Endothelial cell of umbilical vein (primary cell): ENCODE results near the gene SOD3. TPM values are rescaled to one million over a fixed set of nuclear protein-coding genes. Genes with fewer than 3 reads are reported as not detected.

Experiments used
- BruUV-seq: library from RNA; stranded (reverse); fragments of 400-500 nt; replicated peaks from 2 replicates; lab custom pipeline; 2021; lab: Mats Ljungman, UMichigan
- CTCF ChIA-PET: fragments of 300-600, 350-600 bp; sonication (Branson Sonifier 250); formaldehyde crosslinking; loops from one replicate; lab custom pipeline; 2021; ENCODE audit warnings: antibody characterized with exemption, inconsistent platforms; lab: Charles Lee
- POLR2A ChIA-PET: fragments of 300-600, 350-600 bp; sonication (Branson Sonifier 250); formaldehyde crosslinking; loops from one replicate; lab custom pipeline; 2021; ENCODE audit warnings: antibody characterized with exemption, inconsistent platforms; lab: Charles Lee
- DNase-seq: peaks from one replicate; pipeline ENCODE4 v3.0.0-alpha.2; 2011; ENCODE audit warnings: low read depth, low spot score
- FAIRE-seq: peaks from 2 replicates; lab custom pipeline; 2011; peaks lifted over from hg19 to GRCh38; lab: Jason Lieb, UNC
- H2AFZ ChIP-seq: 2 replicates; pipeline ENCODE4 v1.6.0; 2012; ENCODE audit warnings: low read depth, low read length, control low read depth, inconsistent platforms
- H3K27ac ChIP-seq: 2 replicates; pipeline ENCODE4 v1.5.1; 2011; ENCODE audit warnings: low read depth, mild to moderate bottlenecking, control low read depth, low read length, moderate library complexity; ENCODE audit not compliant: insufficient read depth
- H3K27me3 ChIP-seq, 2 experiments: 2 replicates each; pipeline versions ENCODE4 v1.6.0 to v1.6.1; 2011; ENCODE audit warnings: low read length in 2 of 2, mixed read lengths in 1 of 2; ENCODE audit not compliant: control insufficient read depth in 2 of 2, insufficient read depth in 2 of 2
- H3K36me3 ChIP-seq, 2 experiments: 2 replicates in 1 of 2; 3 replicates in 1 of 2; pipeline ENCODE4 v1.5.1; 2011; ENCODE audit warnings: low read length in 2 of 2, mild to moderate bottlenecking in 1 of 2, moderate library complexity in 1 of 2; ENCODE audit not compliant: control insufficient read depth in 2 of 2, insufficient read depth in 2 of 2; ENCODE audit errors: extremely low read depth in 1 of 2
- H3K4me1 ChIP-seq: 3 replicates; pipeline ENCODE4 v1.5.1; 2011; ENCODE audit warnings: mild to moderate bottlenecking, low read length; ENCODE audit not compliant: control insufficient read depth, insufficient read depth; ENCODE audit errors: extremely low read depth
- H3K4me2 ChIP-seq: 2 replicates; pipeline ENCODE4 v1.6.1; 2011; ENCODE audit warnings: low read length, control low read depth, mixed read lengths; ENCODE audit not compliant: insufficient read depth
- H3K4me3 ChIP-seq, 3 experiments: fragments of 200-600 bp in 1 of 3; sonication (generic), shearing (Covaris generic) in 1 of 3; replicated peaks in 1 of 3; 2 replicates each; pipeline ENCODE4 v1.5.1; 2011 to 2016; ENCODE audit warnings: control low read depth in 3 of 3, low read length in 3 of 3, mild to moderate bottlenecking in 2 of 3, inconsistent platforms in 1 of 3, low read depth in 1 of 3, moderate library complexity in 1 of 3; ENCODE audit not compliant: insufficient read depth in 1 of 3
- H3K79me2 ChIP-seq: 2 replicates; pipeline ENCODE4 v1.6.0; 2012; ENCODE audit warnings: low read length, inconsistent platforms; ENCODE audit not compliant: control insufficient read depth, insufficient read depth
- H3K9ac ChIP-seq: replicated peaks from 2 replicates; pipeline ENCODE3; 2011; ENCODE audit warnings: low read length, control low read depth; ENCODE audit not compliant: insufficient read depth; ENCODE audit errors: extremely low read depth
- H3K9me1 ChIP-seq: replicated peaks from 3 replicates; pipeline ENCODE4 v1.6.0; 2011; ENCODE audit warnings: mild to moderate bottlenecking, low read length; ENCODE audit not compliant: control insufficient read depth, insufficient read depth; ENCODE audit errors: extremely low read depth
- H3K9me3 ChIP-seq: replicated peaks from 2 replicates; pipeline ENCODE4 v1.5.1; 2012; ENCODE audit warnings: low read length, inconsistent platforms; ENCODE audit not compliant: control insufficient read depth, insufficient read depth
- H4K20me1 ChIP-seq: replicated peaks from 2 replicates; pipeline ENCODE3; 2011; ENCODE audit warnings: mild to moderate bottlenecking, low read length; ENCODE audit not compliant: control insufficient read depth, insufficient read depth; ENCODE audit errors: extremely low read depth
- EZH2 ChIP-seq: IDR thresholded peaks from 2 replicates; pipeline ENCODE4 v1.6.1; 2012; ENCODE audit warnings: borderline replicate concordance, low read depth, mild to moderate bottlenecking, moderate library complexity, low read length, inconsistent platforms; ENCODE audit not compliant: severe bottlenecking
- FOS ChIP-seq: IDR thresholded peaks from 2 replicates; pipeline ENCODE4 v1.6.1; 2011; ENCODE audit warnings: mild to moderate bottlenecking, low read length, moderate library complexity, borderline replicate concordance; ENCODE audit not compliant: insufficient read depth
- GATA2 ChIP-seq: IDR thresholded peaks from 2 replicates; pipeline ENCODE4 v1.7.0; 2011; ENCODE audit warnings: low read depth, mild to moderate bottlenecking, moderate library complexity, mixed read lengths, low read length; ENCODE audit not compliant: insufficient read length, insufficient read depth
- JUN ChIP-seq: IDR thresholded peaks from 2 replicates; pipeline ENCODE4 v1.6.1; 2011; ENCODE audit warnings: borderline replicate concordance, low read depth; ENCODE audit not compliant: insufficient read length, insufficient read depth
- MYC ChIP-seq: IDR thresholded peaks from one replicate; pipeline ENCODE4 v1.6.1; 2011; ENCODE audit warnings: mild to moderate bottlenecking, low read depth, low read length
- POLR2A ChIP-seq: IDR thresholded peaks from 2 replicates; pipeline ENCODE4 v1.6.1; 2012; ENCODE audit warnings: low read depth, mild to moderate bottlenecking, control low read depth, low read length
- POLR2AphosphoS5 ChIP-seq: IDR thresholded peaks from 2 replicates; pipeline ENCODE4 v1.6.1; 2012; ENCODE audit warnings: low read depth, mild to moderate bottlenecking, control low read depth, low read length, moderate library complexity; ENCODE audit not compliant: insufficient read depth
- dilution Hi-C: fragments of 300-500 bp; cut with MboI; formaldehyde crosslinking; loops from one replicate; pipeline ENCODE4 v1.15.0; 2019; ENCODE audit warnings: low sequenced_read_pairs; ENCODE audit not compliant: extremely low pct_ligation_motif_present
- intact Hi-C: fragments of 100-400 bp; cut with micrococcal nuclease; formaldehyde crosslinking; loops from one replicate; pipeline ENCODE4 v1.10.0; 2022
- polyA plus RNA-seq, 4 experiments: library from polyadenylated mRNA; depleted of rRNA in 3 of 4; stranded (reverse) in 3 of 4; unstranded in 1 of 4; fragments of >200 nt; gene quantifications; 2 replicates each; pipeline versions ENCODE4 v1.2.1 to v1.2.3, GENCODE V29; 2011 to 2012; ENCODE audit warnings: missing spikeins in 1 of 4
- total RNA-seq: library from RNA; stranded (reverse); gene quantifications from 2 replicates; pipeline ENCODE4 v1.2.3, GENCODE V29; 2021
- TF ChIP-seq, protein P1 (sequence below), 2 donors: IDR thresholded peaks; 1 replicate in 1 of 2; 2 replicates in 1 of 2; pipeline ENCODE4 v1.5.1; 2011; ENCODE audit warnings: low read length in 2 of 2, mild to moderate bottlenecking in 2 of 2, moderate library complexity in 2 of 2, control low read depth in 1 of 2, inconsistent platforms in 1 of 2, low read depth in 1 of 2; ENCODE audit not compliant: insufficient read depth in 1 of 2; ENCODE audit errors: extremely low read depth in 1 of 2
- TF ChIP-seq, protein P2 (sequence below): IDR thresholded peaks from 2 replicates; pipeline ENCODE4 v1.6.1; 2011; ENCODE audit not compliant: insufficient read depth, insufficient read length

SOD3 gene
- total and polyA plus RNA-seq, 2 donors (not counting 3 experiments of a cell fraction or from before 2014, with no cell fraction given): not detected

DNA sequence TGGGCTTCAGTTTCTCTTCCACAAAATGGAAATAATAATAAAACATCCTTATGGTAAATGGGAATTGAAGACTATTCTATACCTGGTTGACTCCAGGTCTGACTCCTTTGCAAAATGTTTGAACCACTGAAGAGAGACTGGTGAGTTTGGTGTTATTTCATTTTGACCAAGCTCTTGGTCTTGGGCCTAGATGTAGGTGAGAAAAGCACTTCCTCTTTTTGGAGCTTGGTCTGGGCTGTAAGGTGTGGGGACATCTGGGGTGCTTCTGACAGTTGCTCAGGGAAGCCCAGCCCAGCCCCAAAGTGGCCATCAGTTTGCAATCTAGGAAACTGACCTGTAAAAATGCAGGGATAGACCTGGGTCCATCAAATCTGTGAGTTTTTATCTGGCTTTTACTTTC is 26.8 kb upstream of the SOD3 start:
- no peaks in the 10 kb centered on the region for H3K36me3 ChIP-seq
- no peaks in the 10 kb centered on the region for H4K20me1 ChIP-seq
- no peaks in the 10 kb centered on the region for H3K9me1 ChIP-seq
- no peaks in the 10 kb centered on the region for H3K4me1 ChIP-seq
- ChIA-PET CTCF (interaction anchor here (0.7 kb wide), 1 partner anchor 25 kb away, joined by 3 read pairs; no protein-coding TSS in a partner anchor), POLR2A (no interaction called here)
- no peak overlapping the region for H3K27ac ChIP-seq
- TF ChIP-seq, protein P1, sequence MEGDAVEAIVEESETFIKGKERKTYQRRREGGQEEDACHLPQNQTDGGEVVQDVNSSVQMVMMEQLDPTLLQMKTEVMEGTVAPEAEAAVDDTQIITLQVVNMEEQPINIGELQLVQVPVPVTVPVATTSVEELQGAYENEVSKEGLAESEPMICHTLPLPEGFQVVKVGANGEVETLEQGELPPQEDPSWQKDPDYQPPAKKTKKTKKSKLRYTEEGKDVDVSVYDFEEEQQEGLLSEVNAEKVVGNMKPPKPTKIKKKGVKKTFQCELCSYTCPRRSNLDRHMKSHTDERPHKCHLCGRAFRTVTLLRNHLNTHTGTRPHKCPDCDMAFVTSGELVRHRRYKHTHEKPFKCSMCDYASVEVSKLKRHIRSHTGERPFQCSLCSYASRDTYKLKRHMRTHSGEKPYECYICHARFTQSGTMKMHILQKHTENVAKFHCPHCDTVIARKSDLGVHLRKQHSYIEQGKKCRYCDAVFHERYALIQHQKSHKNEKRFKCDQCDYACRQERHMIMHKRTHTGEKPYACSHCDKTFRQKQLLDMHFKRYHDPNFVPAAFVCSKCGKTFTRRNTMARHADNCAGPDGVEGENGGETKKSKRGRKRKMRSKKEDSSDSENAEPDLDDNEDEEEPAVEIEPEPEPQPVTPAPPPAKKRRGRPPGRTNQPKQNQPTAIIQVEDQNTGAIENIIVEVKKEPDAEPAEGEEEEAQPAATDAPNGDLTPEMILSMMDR (IDR thresholded peaks at IDR 0.05; ENCODE audit: extremely low read depth in 1 of 2, insufficient read depth in 1 of 2, low read depth in 1 of 2, low read length in 2 of 2): no peak
- no peak for TF ChIP-seq JUN
- TF ChIP-seq GATA2: no peak
- TF ChIP-seq EZH2: no peak
- TF ChIP-seq FOS: no peak
- no peak for FAIRE-seq
- no peaks in the 10 kb centered on the region for H3K27me3 ChIP-seq
- intact Hi-C loops: no loop called here
- no TSS peak for BruUV-seq
- no peak overlapping the region for H2AFZ ChIP-seq
- H3K9ac ChIP-seq: no peak overlapping the region
- no peak overlapping the region for H3K4me3 ChIP-seq
- H3K79me2 ChIP-seq: no peaks in the 10 kb centered on the region
- dilution Hi-C loops: no loop called here
- H3K4me2 ChIP-seq: no peak overlapping the region
- H3K9me3 ChIP-seq: no peaks in the 10 kb centered on the region
- no peak for DNase-seq

DNA sequence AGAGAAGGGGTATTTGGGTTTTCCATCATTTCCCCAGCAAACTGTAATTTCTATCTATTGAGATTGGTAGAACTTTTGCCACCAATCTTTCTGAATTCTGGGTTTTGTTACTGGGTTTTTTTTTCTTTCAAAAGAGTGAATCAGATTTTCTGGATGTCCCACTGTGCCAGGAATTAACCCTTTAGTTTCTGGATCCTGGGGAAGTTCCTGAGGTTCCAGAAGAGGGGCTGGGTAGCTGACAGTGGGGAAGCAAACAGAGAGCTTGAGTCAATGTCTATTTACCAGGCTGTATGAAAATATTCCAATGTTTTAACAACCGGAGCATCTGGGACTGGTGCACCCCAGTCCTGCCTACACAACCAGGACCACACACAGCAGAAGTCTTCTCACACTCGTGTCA is 25.8 kb upstream of the SOD3 start:
- H2AFZ ChIP-seq: no peak overlapping the region

More for the DNA sequence above, 25.8 kb upstream of the SOD3 start:
- BruUV-seq: no TSS peak
- Histone ChIP-seq H3K4me3 (no peak overlapping the region), H3K9ac (no peak overlapping the region), H3K4me2 (no peak overlapping the region), H3K4me1 (no peaks in the 10 kb centered on the region), H3K27ac (no peak overlapping the region), H3K36me3 (no peaks in the 10 kb centered on the region), H3K79me2 (no peaks in the 10 kb centered on the region), H3K27me3 (no peaks in the 10 kb centered on the region), H4K20me1 (no peaks in the 10 kb centered on the region), H3K9me3 (no peaks in the 10 kb centered on the region), H3K9me1 (no peaks in the 10 kb centered on the region)
- intact Hi-C loops: no loop called here
- dilution Hi-C loops: no loop called here
- FAIRE-seq (no peak), DNase-seq (no peak)
- no peak for TF ChIP-seq JUN
- no peak for TF ChIP-seq POLR2A
- no peak for TF ChIP-seq EZH2
- no peak for TF ChIP-seq MYC
- TF ChIP-seq, protein P2, sequence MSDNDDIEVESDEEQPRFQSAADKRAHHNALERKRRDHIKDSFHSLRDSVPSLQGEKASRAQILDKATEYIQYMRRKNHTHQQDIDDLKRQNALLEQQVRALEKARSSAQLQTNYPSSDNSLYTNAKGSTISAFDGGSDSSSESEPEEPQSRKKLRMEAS: no peak
- TF ChIP-seq, protein P1 (IDR thresholded peaks at IDR 0.05; ENCODE audit: extremely low read depth in 1 of 2, insufficient read depth in 1 of 2, low read depth in 1 of 2, low read length in 2 of 2): no peak
- no peak for TF ChIP-seq GATA2
- no peak for TF ChIP-seq FOS
- no peak for TF ChIP-seq POLR2AphosphoS5
- CTCF ChIA-PET: no interaction called here
- POLR2A ChIA-PET: no interaction called here
